B cell (primary cell): ENCODE results near the gene TEX12.
A peak's percentile ranks its signal among the peaks of the same experiment; 100 is the strongest.

Experiments
- CTCF ChIP-seq: fragments of 200-600 bp; IDR thresholded peaks from one replicate; pipeline ENCODE4 v1.8.0; 2022; ENCODE audit warnings: antibody characterized with exemption, mild to moderate bottlenecking
- EZH2 ChIP-seq: IDR thresholded peaks from 2 replicates; pipeline ENCODE4 v1.6.1; 2012; ENCODE audit warnings: borderline replicate concordance, low read depth, mild to moderate bottlenecking, moderate library complexity, low read length; ENCODE audit not compliant: insufficient read depth, poor library complexity, severe bottlenecking

DNA sequence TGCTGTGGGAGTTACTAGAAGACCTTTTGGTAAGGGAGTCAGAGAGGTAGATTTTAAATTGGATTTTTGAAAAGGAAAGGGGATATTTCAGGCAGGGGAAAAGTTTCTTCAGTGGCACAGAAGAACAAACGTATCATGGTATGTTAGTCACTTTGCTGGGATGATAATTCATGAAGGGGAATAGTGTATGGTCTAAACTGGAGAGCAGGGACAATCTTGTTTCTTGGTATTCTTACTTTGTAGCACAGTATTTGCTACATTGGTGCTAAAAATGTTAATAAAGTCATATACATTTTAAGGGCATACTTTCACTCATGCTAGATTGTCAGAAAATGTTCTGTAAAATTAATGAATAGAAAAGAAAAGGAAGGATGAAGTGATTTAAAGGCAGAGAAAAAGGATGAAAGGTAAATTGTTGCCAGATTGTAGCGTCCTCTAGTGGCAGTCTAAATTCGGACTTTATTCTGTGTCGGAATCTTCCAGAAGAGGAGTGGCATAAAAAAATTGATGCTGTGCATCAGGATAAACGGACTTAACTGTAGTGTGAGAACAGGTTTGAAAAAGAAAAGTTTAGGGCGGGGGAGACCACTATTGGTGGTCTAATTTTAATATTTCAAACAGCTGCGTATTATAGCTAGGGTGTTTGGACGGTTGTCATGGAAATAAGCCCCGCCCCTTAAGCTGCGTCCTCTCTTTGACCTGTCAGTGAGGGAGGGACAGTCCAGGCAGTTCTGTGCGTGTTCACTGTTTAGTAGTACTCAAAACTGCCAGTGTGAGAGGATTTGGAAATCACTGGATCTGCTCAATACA is 7.8 kb downstream of the TEX12 start, which contains the start of gene BCO2:
- peak; percentile 69 for TF ChIP-seq CTCF
- no peak for TF ChIP-seq EZH2
